Hypothalamus (tissue), 51 donors: ENCODE data around the gene ITGB7.

ENCODE experiments used
- DNase-seq, 51 donors: peaks; one replicate each; lab custom pipeline; 2025; lab: John Stamatoyannopoulos, UW

Gene ITGB7

GRCh38 chr12:53207042-53207441, at the start of gene ITGB7:
TSS of gene ITGB7 (minus strand) at chr12:53207251. CDS start at chr12:53200443, 6,808 bp downstream.
- DNase-seq, result no peak

GRCh38 chr12:53255996-53256395, 48.9 kb upstream of the ITGB7 start:
- no peak for DNase-seq

- DNase-seq, result no peak
Measured at GRCh38 chr12:53254816-53255545, 47.9 kb upstream of the ITGB7 start.

GRCh38 chr12:53253298-53253697, 46.2 kb upstream of the ITGB7 start:
- DNase-seq, result no peak

GRCh38 chr12:53252349-53252916, 45.4 kb upstream of the ITGB7 start:
- DNase-seq, result peak in 2 of 51 donors; percentile 42 to 53

- peak; percentile 24 to 90 (median 77) for DNase-seq
Measured at GRCh38 chr12:53251477-53252348, 44.7 kb upstream of the ITGB7 start.

- no peak for DNase-seq
Measured at GRCh38 chr12:53245286-53245685, 38.2 kb upstream of the ITGB7 start.

- no peak for DNase-seq
Measured at GRCh38 chr12:53244337-53244736, 37.3 kb upstream of the ITGB7 start.

GRCh38 chr12:53241623-53242412, 34.8 kb upstream of the ITGB7 start:
- DNase-seq, result no peak

- DNase-seq, result no peak
Measured at GRCh38 chr12:53239643-53240258, 32.7 kb upstream of the ITGB7 start.

GRCh38 chr12:53236443-53237111, 29.5 kb upstream of the ITGB7 start:
- no peak for DNase-seq

GRCh38 chr12:53235742-53236442, 28.8 kb upstream of the ITGB7 start:
- no peak for DNase-seq

GRCh38 chr12:53235164-53235563, 28.1 kb upstream of the ITGB7 start:
- peak in 1 of 51 donors; percentile 17 for DNase-seq

- peak in 6 of 51 donors; percentile 8 to 29 (median 20) for DNase-seq
Measured at GRCh38 chr12:53234271-53234914, 27.3 kb upstream of the ITGB7 start.

- DNase-seq, result peak in 1 of 51 donors; percentile 24
Measured at GRCh38 chr12:53233671-53234121, 26.6 kb upstream of the ITGB7 start.

GRCh38 chr12:53232646-53233461, 25.8 kb upstream of the ITGB7 start:
- DNase-seq, result peak in 7 of 51 donors; percentile 16 to 46 (median 26)

- DNase-seq, result peak in 27 of 51 donors; percentile 18 to 74 (median 45)
Measured at GRCh38 chr12:53231921-53232645, 25.0 kb upstream of the ITGB7 start, which contains the start of gene RARG. TSS of gene RARG (minus strand) at chr12:53232209. CDS start at chr12:53227545, 4,664 bp downstream.
